Stimulated activated naive CD8-positive, alpha-beta T cell treated with anti-CD3 and anti-CD28 coated beads, Interleukin-15, amount 100 ng/mL, for 72 hours (primary cell): ENCODE data around the gene KRTAP10-3.
"Not testable (repeated sequence)": the region's sequence is repeated elsewhere in the genome, so short reads cannot be mapped to it uniquely, and the experiment has no call there.

Experiments used
- ATAC-seq: fragments of 150-1000 bp; cut with Tn5 transposase; 2 replicates; pipeline ENCODE4 v1.10.0; 2021; ENCODE audit warnings: mild to moderate bottlenecking, moderate library complexity
- DNase-seq, 2 donors: peaks; one replicate each; pipeline ENCODE4 v3.0.0; 2021 to 2022
- H3K27ac Mint-ChIP-seq, 2 donors: one replicate each; pipeline ENCODE4 v1.8.0; 2022; ENCODE audit warnings: mild to moderate bottlenecking in 2 of 2, mixed read lengths in 2 of 2, moderate library complexity in 2 of 2
- H3K27me3 Mint-ChIP-seq: one replicate; pipeline ENCODE4 v1.8.0; 2022; ENCODE audit warnings: mixed read lengths
- H3K4me1 Mint-ChIP-seq: one replicate; pipeline ENCODE4 v1.8.0; 2022; ENCODE audit warnings: mild to moderate bottlenecking, mixed read lengths
- H3K4me3 Mint-ChIP-seq, 2 donors: one replicate each; pipeline ENCODE4 v1.8.0; 2022; ENCODE audit warnings: mild to moderate bottlenecking in 2 of 2, mixed read lengths in 2 of 2, moderate library complexity in 1 of 2
- H3K9me3 Mint-ChIP-seq, 2 donors: one replicate each; pipeline ENCODE4 v1.8.0; 2022; ENCODE audit warnings: mixed read lengths in 2 of 2

Gene KRTAP10-3

GRCh38 chr21:44567481-44568171 lies 9.0 kb upstream of the KRTAP10-3 start:
- DNase-seq = no peak
- Mint-ChIP-seq H3K27ac (no peak overlapping the region), H3K27me3 (no peaks in the 10 kb centered on the region), H3K9me3 (peaks cover 7 to 16% of the 10 kb centered on the region in 2 donors), H3K4me1 (peaks cover 14% of the 10 kb centered on the region), H3K4me3 (no peak overlapping the region)
- no peak for ATAC-seq

- DNase-seq = no peak
- H3K9me3 Mint-ChIP-seq = peaks cover 16 to 22% of the 10 kb centered on the region in 2 donors
- no peak for ATAC-seq
- peak overlapping the region in 1 of 2 donors; percentile 67 for H3K27ac Mint-ChIP-seq
- H3K4me3 Mint-ChIP-seq = no peak overlapping the region
- peaks cover 14% of the 10 kb centered on the region for H3K4me1 Mint-ChIP-seq
- H3K27me3 Mint-ChIP-seq = no peaks in the 10 kb centered on the region
Measured at GRCh38 chr21:44566403-44566802, 7.8 kb upstream of the KRTAP10-3 start.

- Mint-ChIP-seq H3K27ac (peak overlapping the region in 1 of 2 donors; percentile 14), H3K4me3 (peak overlapping the region; percentile 18 to 55), H3K9me3 (peaks cover 22 to 30% of the 10 kb centered on the region in 2 donors), H3K4me1 (peaks cover 14% of the 10 kb centered on the region), H3K27me3 (no peaks in the 10 kb centered on the region)
- DNase-seq (no peak), ATAC-seq (peak; percentile 60)
Measured at GRCh38 chr21:44564886-44565598, 6.4 kb upstream of the KRTAP10-3 start.

- Mint-ChIP-seq H3K9me3 (peaks cover 24 to 39% of the 10 kb centered on the region in 2 donors), H3K4me3 (no peak overlapping the region), H3K27me3 (no peaks in the 10 kb centered on the region), H3K4me1 (peaks cover 14% of the 10 kb centered on the region), H3K27ac (no peak overlapping the region)
- DNase-seq = no peak
- ATAC-seq = no peak
Measured at GRCh38 chr21:44564099-44564498, 5.5 kb upstream of the KRTAP10-3 start.

- H3K27ac Mint-ChIP-seq, ATAC-seq: not testable (repeated sequence)
Measured at GRCh38 chr21:44558329-44558675, 293 bp downstream of the KRTAP10-3 start.

GRCh38 chr21:44557491-44558328 lies 885 bp downstream of the KRTAP10-3 start:
- H3K27me3 Mint-ChIP-seq = no peaks in the 10 kb centered on the region
- peak overlapping the region in 1 of 2 donors; percentile 47 for H3K27ac Mint-ChIP-seq
- no peaks in the 10 kb centered on the region for H3K4me1 Mint-ChIP-seq
- no peak overlapping the region for H3K4me3 Mint-ChIP-seq
- no peak for ATAC-seq
- peaks cover 29 to 49% of the 10 kb centered on the region in 2 donors for H3K9me3 Mint-ChIP-seq
- DNase-seq = no peak

More at GRCh38 chr21:44558329-44558675, 293 bp downstream of the KRTAP10-3 start:
- peaks cover 29 to 49% of the 10 kb centered on the region in 2 donors for H3K9me3 Mint-ChIP-seq
- not testable (repeated sequence) for H3K27me3 Mint-ChIP-seq, DNase-seq, H3K4me1 Mint-ChIP-seq, H3K4me3 Mint-ChIP-seq

- H3K4me3 Mint-ChIP-seq = no peak overlapping the region
- ATAC-seq = no peak
- DNase-seq = no peak
- peaks cover 23 to 42% of the 10 kb centered on the region in 2 donors for H3K9me3 Mint-ChIP-seq
- H3K27ac Mint-ChIP-seq = no peak overlapping the region
- no peaks in the 10 kb centered on the region for H3K4me1 Mint-ChIP-seq
- no peaks in the 10 kb centered on the region for H3K27me3 Mint-ChIP-seq
Measured at GRCh38 chr21:44556879-44557278, 1.7 kb downstream of the KRTAP10-3 start.

GRCh38 chr21:44555200-44555875 lies 3.3 kb downstream of the KRTAP10-3 start:
- Mint-ChIP-seq H3K4me3 (no peak overlapping the region), H3K27ac (no peak overlapping the region), H3K27me3 (no peaks in the 10 kb centered on the region), H3K9me3 (peaks cover 15 to 32% of the 10 kb centered on the region in 2 donors), H3K4me1 (peaks cover 4% of the 10 kb centered on the region)
- DNase-seq (no peak), ATAC-seq (no peak)

- H3K27ac Mint-ChIP-seq = no peak overlapping the region
- DNase-seq = no peak
- H3K9me3 Mint-ChIP-seq = peaks cover 8 to 26% of the 10 kb centered on the region in 2 donors
- peaks cover 13% of the 10 kb centered on the region for H3K4me1 Mint-ChIP-seq
- ATAC-seq = no peak
- H3K4me3 Mint-ChIP-seq = no peak overlapping the region
- H3K27me3 Mint-ChIP-seq = no peaks in the 10 kb centered on the region
Measured at GRCh38 chr21:44552681-44553080, 5.9 kb downstream of the KRTAP10-3 start.

GRCh38 chr21:44552136-44552535 lies 6.5 kb downstream of the KRTAP10-3 start:
- H3K9me3 Mint-ChIP-seq = peaks cover 13 to 32% of the 10 kb centered on the region in 2 donors
- H3K4me1 Mint-ChIP-seq = peaks cover 18% of the 10 kb centered on the region
- no peak overlapping the region for H3K27ac Mint-ChIP-seq
- no peak overlapping the region for H3K4me3 Mint-ChIP-seq
- DNase-seq (no peak), ATAC-seq (no peak)
- no peaks in the 10 kb centered on the region for H3K27me3 Mint-ChIP-seq

- ATAC-seq (no peak), DNase-seq (no peak)
- no peak within 1 kb of the TSS for H3K27ac Mint-ChIP-seq
- H3K9me3 Mint-ChIP-seq = peaks cover 20 to 38% of the 10 kb centered on the region in 2 donors
- no peaks in the 10 kb centered on the region for H3K27me3 Mint-ChIP-seq
- peaks cover 22% of the 10 kb centered on the region for H3K4me1 Mint-ChIP-seq
- H3K4me3 Mint-ChIP-seq = no peak within 1 kb of the TSS
Measured at GRCh38 chr21:44551340-44551961, 7.1 kb downstream of the KRTAP10-3 start, which contains the start of gene KRTAP10-2. Gene KRTAP10-2, minus strand, starts transcription at chr21:44551505. Its CDS starts 47 bp downstream, at chr21:44551458.

GRCh38 chr21:44550807-44551206 lies 7.8 kb downstream of the KRTAP10-3 start:
- H3K4me3 Mint-ChIP-seq = no peak overlapping the region
- H3K27ac Mint-ChIP-seq = no peak overlapping the region
- no peaks in the 10 kb centered on the region for H3K27me3 Mint-ChIP-seq
- peaks cover 22 to 40% of the 10 kb centered on the region in 2 donors for H3K9me3 Mint-ChIP-seq
- ATAC-seq = no peak
- peaks cover 22% of the 10 kb centered on the region for H3K4me1 Mint-ChIP-seq
- no peak for DNase-seq

- H3K27me3 Mint-ChIP-seq, DNase-seq, H3K27ac Mint-ChIP-seq, H3K4me3 Mint-ChIP-seq: not testable (repeated sequence)
- peak; percentile 33 for ATAC-seq
- H3K9me3 Mint-ChIP-seq = peaks cover 27 to 45% of the 10 kb centered on the region in 2 donors
- H3K4me1 Mint-ChIP-seq = peaks cover 22% of the 10 kb centered on the region
Measured at GRCh38 chr21:44550285-44550684, 8.3 kb downstream of the KRTAP10-3 start.

GRCh38 chr21:44549525-44550211 lies 8.9 kb downstream of the KRTAP10-3 start:
- Mint-ChIP-seq H3K4me1 (peaks cover 22% of the 10 kb centered on the region), H3K4me3 (no peak overlapping the region), H3K27ac (peak overlapping the region in 1 of 2 donors; percentile 30), H3K9me3 (peaks cover 28 to 42% of the 10 kb centered on the region in 2 donors), H3K27me3 (no peaks in the 10 kb centered on the region)
- ATAC-seq (peak; percentile 37), DNase-seq (no peak)
